GM18505 (cell line): ENCODE measurements around the gene PCBP3.

Source experiments
- ATAC-seq: cut with Tn5 transposase; IDR thresholded peaks from one replicate; pipeline ENCODE4 v1.9.1; 2021; ENCODE audit not compliant: unreplicated experiment
- POLR2A ChIP-seq: IDR thresholded peaks from 4 replicates; pipeline ENCODE4 v1.6.1; 2011; ENCODE audit warnings: borderline replicate concordance; ENCODE audit not compliant: insufficient read depth, insufficient read length; ENCODE audit errors: extremely low read depth

Gene PCBP3

DNA sequence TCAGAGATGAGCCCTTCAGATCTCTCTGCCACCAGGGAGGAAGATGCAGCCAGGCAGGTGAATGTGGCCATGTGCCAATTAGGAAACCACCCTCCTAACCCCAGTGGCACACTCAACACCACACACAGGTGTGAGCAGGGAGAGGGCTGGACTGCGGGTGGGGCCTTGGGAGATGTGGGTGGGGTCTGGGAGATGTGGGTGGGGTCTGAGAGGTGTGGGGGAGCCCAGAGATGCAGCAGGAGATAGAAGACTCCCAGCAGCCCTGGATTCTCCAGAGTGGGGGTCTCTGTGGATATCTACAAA, 294.9 kb downstream of the PCBP3 start:
- no peak for TF ChIP-seq POLR2A
- no peak for ATAC-seq

DNA sequence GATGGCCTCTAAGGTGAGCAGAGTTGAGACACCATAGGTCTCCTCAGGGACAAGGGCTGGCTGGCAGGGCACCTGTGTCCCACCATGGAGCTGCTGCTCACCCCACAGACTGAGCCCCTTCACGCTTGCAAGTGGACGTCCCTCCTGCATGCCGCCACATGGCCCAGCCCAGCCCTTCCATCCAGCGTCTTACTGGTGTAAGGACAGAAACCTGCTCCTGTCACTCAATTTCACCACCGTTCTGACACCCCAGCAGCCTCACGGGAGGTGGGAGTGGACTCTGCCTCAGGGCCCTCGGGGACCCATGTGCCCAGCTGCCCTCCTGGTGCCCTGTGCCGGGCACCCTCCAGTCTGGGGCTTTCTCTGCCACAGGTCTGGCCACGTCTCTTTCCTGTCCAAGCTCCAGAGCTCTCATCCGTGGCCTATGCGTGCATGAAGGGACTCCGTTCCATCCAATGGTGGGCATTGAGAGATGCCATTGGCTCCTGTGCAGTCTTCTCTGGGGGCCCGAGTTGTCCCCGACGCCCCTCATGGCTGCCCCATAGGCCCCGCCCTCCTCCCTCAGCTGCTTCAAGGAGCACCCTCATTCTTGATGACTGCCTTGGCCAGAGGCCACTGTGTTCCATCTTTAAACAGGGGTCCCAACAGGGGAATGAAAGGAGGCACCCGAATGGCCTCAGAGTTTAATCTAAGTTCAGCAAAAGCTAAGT, 295.4 kb downstream of the PCBP3 start:
- TF ChIP-seq POLR2A: no peak
- no peak for ATAC-seq

DNA sequence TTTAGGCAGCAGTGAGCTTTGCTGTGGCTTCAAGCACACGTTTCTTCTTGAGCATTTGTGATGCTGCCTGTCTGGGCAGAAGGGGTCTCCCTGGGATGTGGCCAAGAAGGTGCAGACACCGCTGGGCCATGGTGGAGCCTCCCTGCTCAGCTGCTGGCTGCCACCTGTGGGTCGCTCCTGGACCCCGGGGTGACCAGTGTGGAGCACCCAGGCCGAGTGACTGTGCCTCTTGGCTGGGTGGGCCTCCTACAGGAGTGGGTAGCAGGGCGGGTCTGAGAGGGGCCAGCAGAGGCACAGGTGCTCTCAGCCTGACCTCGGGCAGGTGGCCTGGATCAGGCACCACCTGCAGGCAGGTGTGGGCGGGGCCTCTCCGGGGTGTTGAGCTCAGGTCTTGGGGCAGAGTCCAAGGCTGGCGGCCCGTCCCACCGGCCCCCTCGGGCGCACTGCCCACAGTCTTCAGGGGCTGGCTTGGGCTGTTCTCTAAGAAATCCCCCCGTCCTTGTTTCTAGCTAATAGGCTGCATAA, 296.1 kb downstream of the PCBP3 start:
- no peak for TF ChIP-seq POLR2A
- no peak for ATAC-seq

DNA sequence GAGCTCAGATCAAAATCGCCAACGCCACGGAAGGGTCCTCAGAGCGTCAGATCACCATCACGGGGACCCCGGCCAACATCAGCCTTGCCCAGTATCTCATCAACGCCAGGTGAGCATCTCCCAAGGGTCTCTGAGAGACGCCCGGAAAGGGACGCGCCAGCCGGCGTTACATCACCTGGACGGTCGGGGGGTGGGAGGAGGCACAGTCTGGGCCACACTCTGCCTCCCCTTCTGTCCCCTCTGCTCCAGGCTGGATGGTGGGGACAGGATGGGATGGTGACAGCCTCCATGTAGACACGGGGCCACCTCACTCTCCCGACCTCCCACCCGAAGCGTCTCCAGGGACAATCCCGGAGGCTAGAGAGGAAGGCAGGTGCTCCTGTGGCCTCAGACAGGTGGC, 296.6 kb downstream of the PCBP3 start:
- ATAC-seq: no peak
- TF ChIP-seq POLR2A: no peak

DNA sequence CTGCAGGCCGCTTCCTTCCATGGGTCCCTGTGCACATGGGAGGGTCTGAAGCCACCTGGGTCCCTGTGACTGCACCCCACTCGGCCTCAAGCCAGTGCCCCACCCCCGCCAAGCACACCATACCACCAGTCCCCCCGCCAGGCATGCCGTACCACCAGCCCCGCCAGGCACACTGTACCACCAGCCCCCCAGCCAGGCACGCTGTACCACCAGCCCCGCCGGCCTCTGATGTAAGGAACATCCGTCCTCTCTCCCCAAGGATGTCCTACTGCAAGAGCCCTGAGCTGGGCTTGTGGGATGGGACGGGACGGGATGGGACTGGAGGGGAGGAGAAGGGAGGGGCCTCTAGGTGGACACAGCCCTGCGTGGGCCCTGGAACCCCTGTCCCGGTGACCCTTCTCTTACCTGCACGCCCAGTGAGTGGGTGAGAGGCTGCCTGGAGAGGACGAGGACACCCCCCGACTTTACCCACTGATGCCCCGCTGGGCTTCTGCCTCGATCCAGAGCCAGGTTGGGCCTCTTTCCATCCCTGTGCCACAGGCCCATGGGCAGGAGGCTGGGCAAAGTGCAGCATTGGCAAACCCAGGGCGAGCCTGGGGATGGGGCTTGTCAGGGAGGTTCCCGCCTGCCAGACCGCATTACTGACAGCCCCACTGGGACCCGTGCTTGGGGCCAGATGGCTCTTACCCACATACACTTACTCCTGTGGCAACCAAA, 297.3 kb downstream of the PCBP3 start:
- no peak for TF ChIP-seq POLR2A
- ATAC-seq: no peak

DNA sequence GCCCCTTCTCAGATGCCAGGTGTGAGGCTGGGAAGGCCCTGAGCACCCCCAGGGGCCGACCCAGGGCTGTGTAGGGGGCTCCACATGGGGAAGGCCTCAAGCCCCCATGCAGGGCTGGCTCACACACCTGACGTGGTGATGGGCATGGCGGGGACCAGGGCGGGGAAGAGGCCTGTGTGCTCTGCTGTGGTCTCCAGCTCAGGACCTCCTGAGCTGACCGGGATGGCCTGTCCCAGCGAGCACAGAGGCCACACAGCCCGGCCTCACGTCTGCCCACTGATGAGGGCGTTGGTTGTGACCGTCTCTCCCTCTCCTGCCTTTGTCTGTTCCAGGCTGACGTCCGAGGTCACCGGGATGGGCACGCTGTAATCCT, 297.8 kb downstream of the PCBP3 start:
- no peak for ATAC-seq
- no peak for TF ChIP-seq POLR2A

DNA sequence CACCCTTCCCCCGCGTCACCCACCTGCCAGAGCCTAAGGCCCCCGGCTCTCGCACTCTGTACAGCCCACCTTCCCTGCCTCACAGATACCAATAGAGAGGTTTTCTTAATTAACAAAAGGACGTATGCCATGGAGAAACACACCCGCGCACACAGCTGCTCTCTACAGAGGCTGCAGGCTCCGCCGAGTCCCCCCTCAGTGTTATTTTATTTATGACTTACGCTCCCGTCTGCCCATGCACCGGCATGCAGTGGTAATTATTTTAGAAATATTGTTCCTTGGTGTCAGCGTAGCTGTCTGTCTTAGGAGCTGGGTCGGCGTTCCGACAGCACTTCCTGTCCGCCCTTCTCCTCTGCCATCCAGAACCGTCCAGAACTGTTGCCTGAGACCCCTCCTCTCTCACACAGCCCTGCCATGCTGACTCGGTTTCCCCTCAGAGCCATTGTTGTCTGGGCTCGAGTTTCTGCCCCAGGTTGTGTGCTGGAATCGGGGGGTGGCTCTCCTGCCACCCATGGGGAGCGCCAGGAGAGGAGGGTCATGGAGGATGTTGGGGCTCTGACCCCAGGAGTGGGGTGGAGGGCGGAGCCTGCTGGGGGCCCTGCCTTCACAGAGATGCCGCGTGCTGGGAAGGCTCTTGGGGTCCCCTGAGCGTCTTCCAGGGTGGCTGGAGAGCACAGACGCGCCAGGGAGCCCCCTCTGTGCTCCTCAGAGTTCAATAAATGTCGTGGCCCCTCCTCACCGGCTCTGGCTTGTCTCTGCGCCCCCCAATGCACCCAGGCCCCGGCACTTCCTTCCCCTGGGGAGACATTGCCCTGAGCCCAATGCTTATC, 298.4 kb downstream of the PCBP3 start:
- no peak for TF ChIP-seq POLR2A
- ATAC-seq: no peak

DNA sequence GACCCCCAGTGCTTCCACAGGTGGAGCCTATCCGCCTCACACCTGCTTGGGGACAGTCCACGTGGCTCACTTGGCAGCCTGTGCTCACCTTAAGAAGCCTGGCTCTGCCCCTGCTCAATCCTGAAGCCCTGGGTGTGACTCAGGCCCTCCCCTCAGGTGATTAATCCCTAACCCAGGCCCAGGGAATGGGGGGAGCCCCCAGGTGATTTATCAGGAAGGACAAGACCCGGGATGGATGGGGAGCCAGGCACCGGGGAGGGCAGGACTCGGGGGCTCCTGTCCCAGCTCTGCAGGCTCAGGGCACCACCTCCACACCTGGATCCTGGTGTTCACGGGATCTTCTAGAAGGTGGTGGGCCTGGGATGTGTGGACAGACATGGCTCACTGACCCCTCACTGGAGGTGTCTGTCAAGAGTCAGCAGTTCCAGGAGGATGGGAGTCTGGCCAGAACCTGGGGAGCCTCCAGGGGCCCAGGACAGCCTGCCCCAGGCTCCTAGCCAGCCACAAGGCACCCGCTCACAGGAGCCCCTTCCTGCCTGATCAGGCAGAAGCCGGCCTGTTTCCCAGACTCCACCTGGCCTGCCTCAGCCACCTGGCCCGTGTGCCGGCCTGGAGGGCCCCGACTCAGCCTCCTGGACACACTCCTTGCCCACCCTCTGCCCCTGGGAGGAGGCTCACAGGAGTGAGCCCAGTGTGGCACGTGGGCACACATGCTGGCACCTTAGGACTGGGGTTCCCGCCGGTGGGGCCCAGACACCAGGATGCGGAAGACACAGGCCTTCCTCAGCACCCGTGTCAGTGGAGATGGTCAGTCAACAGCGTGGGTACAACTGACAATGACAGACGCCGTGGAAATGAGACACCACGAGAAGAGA, 299.5 kb downstream of the PCBP3 start:
- TF ChIP-seq POLR2A: no peak
- no peak for ATAC-seq

DNA sequence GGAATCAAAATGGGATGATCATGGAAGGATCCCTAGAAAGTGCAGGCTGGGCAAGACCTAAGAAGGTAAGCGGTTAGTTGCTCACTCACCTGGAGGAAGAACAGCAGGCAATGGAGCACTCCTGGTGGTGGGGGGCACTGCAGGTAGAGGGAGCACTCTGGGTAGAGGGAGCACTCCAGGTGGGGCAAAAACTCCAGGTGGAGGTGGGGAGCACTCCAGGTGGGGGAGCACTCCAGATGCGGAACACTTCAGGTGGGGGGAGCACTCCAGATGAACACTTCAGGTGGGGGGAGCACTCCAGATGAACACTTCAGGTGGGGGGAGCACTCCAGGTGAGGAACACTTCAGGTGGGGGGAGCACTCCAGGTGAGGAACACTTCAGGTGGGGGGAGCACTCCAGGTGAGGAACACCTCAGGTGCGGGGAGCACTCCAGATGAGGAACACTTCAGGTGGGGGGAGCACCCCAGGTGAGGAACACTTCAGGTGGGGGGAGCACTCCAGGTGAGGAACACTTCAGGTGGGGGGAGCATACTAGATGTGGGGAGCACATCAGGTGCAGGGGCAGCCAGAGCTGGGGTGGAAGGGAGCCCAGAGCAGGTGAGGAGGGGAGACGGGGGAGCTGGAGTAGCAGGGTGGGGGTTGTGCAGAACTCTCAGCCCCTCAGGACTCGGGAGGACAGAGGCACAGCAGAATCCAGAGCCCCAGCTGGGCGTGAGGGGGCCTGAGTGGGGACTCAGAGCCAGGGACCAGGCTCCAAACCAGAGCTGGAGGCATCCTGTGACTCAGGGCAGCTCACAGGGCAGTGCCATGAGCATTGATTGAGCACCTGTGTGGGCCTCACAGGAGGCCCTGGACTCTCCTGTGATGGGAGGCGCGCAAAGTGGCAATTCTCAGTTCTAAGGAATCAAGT, 300.4 kb downstream of the PCBP3 start:
- no peak for ATAC-seq
- no peak for TF ChIP-seq POLR2A

DNA sequence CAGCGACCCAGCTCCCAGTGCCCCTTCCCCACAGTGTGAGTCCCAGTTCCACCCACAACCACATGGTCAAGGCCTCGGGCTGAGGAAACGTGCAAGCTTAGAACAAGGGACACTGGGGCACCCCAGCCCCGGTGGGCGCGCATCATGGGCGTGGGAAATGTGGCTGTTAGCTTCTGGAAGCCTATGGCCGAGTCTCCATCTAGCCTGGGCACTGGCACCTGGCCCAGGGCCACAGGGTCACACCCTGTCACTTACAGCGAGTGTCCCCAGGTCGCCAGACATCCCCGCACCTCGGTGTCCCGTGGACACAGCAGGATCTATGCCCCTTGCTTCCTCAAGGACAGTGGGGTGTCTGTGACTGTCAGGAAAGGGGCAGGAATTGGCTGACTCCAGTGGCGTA, 301.1 kb downstream of the PCBP3 start:
- ATAC-seq: no peak
- no peak for TF ChIP-seq POLR2A

DNA sequence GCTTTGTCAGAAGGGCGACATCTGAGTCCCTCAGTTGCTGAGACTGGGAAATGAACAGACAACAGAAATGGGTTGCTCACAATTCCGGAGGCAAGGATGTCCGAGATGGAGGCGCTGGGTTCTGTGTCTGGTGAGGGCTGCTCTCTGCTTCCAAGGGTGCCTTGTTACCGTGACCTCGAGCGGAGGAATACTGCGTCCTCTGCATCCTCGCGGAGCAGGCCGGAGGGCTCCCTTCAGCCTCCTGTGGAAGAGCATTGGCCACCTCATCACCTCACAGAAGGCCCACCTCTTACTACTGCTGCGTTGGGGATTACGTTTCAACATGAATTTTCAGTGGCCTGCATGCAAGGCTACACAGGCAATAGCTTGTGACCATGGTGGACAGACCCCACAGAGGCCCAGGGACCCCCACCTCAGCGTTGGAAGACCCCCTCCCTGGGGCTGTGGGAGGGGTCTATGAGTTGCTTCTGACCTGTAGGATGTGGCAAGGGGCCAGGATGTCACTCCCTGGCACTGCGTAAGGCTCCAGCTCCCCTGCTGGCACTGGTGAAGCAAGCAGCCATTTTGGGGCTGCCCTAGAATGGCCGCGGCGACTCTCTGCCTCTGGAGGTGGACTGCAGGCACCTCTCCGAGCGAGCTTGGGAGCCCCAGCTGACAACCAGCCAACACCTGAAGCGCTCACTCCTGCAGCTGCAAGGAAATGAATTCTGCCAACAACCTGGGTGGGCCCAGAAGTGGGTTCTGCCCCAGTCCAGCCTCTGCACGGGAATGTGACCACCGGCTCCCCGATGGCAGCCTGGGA, 301.7 kb downstream of the PCBP3 start:
- no peak for TF ChIP-seq POLR2A
- no peak for ATAC-seq
